Prostate gland (tissue), 2 donors: ENCODE measurements around the gene CABLES1.

Source experiments
- POLR2A ChIP-seq: fragments of 450-650 bp; IDR thresholded peaks from one replicate; pipeline ENCODE4 v1.6.1; 2016; ENCODE audit warnings: antibody characterized with exemption, mild to moderate bottlenecking
- TF ChIP-seq, protein P1 (sequence below), 4 experiments: fragments of 200-600 bp in 2 of 4; fragments of 450-650 bp in 2 of 4; sonication (generic) in 2 of 4; IDR thresholded peaks; 1 replicate in 3 of 4; 2 replicates in 1 of 4; pipeline ENCODE4 v1.5.1; 2016 to 2019; ENCODE audit warnings: antibody characterized with exemption in 4 of 4, mild to moderate bottlenecking in 2 of 4, moderate library complexity in 2 of 4

GRCh38 chr18:23209796-23210195, 74.5 kb downstream of the CABLES1 start:
- TF ChIP-seq POLR2A, result no peak
- TF ChIP-seq, protein P1, sequence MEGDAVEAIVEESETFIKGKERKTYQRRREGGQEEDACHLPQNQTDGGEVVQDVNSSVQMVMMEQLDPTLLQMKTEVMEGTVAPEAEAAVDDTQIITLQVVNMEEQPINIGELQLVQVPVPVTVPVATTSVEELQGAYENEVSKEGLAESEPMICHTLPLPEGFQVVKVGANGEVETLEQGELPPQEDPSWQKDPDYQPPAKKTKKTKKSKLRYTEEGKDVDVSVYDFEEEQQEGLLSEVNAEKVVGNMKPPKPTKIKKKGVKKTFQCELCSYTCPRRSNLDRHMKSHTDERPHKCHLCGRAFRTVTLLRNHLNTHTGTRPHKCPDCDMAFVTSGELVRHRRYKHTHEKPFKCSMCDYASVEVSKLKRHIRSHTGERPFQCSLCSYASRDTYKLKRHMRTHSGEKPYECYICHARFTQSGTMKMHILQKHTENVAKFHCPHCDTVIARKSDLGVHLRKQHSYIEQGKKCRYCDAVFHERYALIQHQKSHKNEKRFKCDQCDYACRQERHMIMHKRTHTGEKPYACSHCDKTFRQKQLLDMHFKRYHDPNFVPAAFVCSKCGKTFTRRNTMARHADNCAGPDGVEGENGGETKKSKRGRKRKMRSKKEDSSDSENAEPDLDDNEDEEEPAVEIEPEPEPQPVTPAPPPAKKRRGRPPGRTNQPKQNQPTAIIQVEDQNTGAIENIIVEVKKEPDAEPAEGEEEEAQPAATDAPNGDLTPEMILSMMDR (IDR thresholded peaks at IDR 0.05), result no peak
